IMR-90 (cell line): Measurements from ENCODE around the gene PITPNM3. TPM values are rescaled to one million over a fixed set of nuclear protein-coding genes. Genes with fewer than 3 reads are reported as not detected.

Experiments
- ATAC-seq: fragments of 200-7000 bp; cut with Tn5 transposase; 2 replicates; pipeline ENCODE4 v1.9.1; 2020; ENCODE audit warnings: low read depth, mild to moderate bottlenecking, moderate library complexity
- BruUV-seq: library from RNA; stranded (reverse); fragments of 400-500 nt; replicated peaks from 2 replicates; lab custom pipeline; 2021; lab: Mats Ljungman, UMichigan
- CTCF ChIA-PET: fragments of 300-600 bp; formaldehyde crosslinking; extraction: SDS; loops from one replicate; lab custom pipeline; 2021; ENCODE audit warnings: antibody characterized with exemption; lab: Yijun Ruan, JAX
- POLR2A ChIA-PET: fragments of 300-600 bp; sonication (Branson Sonifier 250); formaldehyde crosslinking; loops from one replicate; lab custom pipeline; 2022; ENCODE audit warnings: antibody characterized with exemption; ENCODE audit not compliant: unreplicated experiment; lab: Charles Lee
- DNase-seq: peaks from one replicate; pipeline ENCODE4 v3.0.0; 2013
- H2AFZ ChIP-seq: replicated peaks from 2 replicates; pipeline ENCODE3; 2013; ENCODE audit warnings: low read length, mild to moderate bottlenecking; ENCODE audit not compliant: poor library complexity
- H2AK5ac ChIP-seq: 2 replicates; pipeline ENCODE4 v1.6.1; 2013; ENCODE audit warnings: low read depth, low read length, inconsistent platforms
- H2AK9ac ChIP-seq: replicated peaks from 2 replicates; pipeline ENCODE3; 2013; ENCODE audit warnings: mild to moderate bottlenecking, low read depth, low read length, moderate library complexity; ENCODE audit not compliant: poor library complexity
- H2BK120ac ChIP-seq: 2 replicates; pipeline ENCODE4 v1.6.1; 2013; ENCODE audit warnings: low read depth, low read length, inconsistent platforms
- H2BK15ac ChIP-seq: 3 replicates; pipeline ENCODE4 v1.6.1; 2013; ENCODE audit warnings: low read depth, low read length, inconsistent platforms
- H2BK20ac ChIP-seq: 2 replicates; pipeline ENCODE4 v1.6.1; 2013; ENCODE audit warnings: low read depth, mild to moderate bottlenecking, inconsistent platforms, low read length, moderate library complexity
- H2BK5ac ChIP-seq: 2 replicates; pipeline ENCODE4 v1.6.1; 2013; ENCODE audit warnings: mild to moderate bottlenecking, low read depth, low read length, inconsistent platforms; ENCODE audit not compliant: poor library complexity, severe bottlenecking
- H3K14ac ChIP-seq: replicated peaks from 2 replicates; pipeline ENCODE4 v1.6.1; 2013; ENCODE audit warnings: low read depth, low read length, inconsistent platforms
- H3K18ac ChIP-seq: 2 replicates; pipeline ENCODE4 v1.6.1; 2013; ENCODE audit warnings: low read depth, low read length, control low read depth
- H3K23ac ChIP-seq: 2 replicates; pipeline ENCODE4 v1.6.1; 2013; ENCODE audit warnings: low read depth, low read length, inconsistent platforms
- H3K27ac ChIP-seq: 2 replicates; pipeline ENCODE4 v1.5.1; 2013; ENCODE audit warnings: mild to moderate bottlenecking, control low read depth, low read length; ENCODE audit not compliant: insufficient read depth
- H3K27me3 ChIP-seq: 2 replicates; pipeline ENCODE4 v1.6.1; 2013; ENCODE audit warnings: low read length; ENCODE audit not compliant: control insufficient read depth, insufficient read depth
- H3K36me3 ChIP-seq: 2 replicates; pipeline ENCODE4 v1.6.1; 2013; ENCODE audit warnings: low read length, mixed read lengths; ENCODE audit not compliant: control insufficient read depth, insufficient read depth
- H3K4ac ChIP-seq: 2 replicates; pipeline ENCODE4 v1.6.1; 2013; ENCODE audit warnings: low read depth, low read length, inconsistent platforms
- H3K4me1 ChIP-seq: 2 replicates; pipeline ENCODE4 v1.6.1; 2013; ENCODE audit warnings: low read length, mixed read lengths; ENCODE audit not compliant: control insufficient read depth, insufficient read depth
- H3K4me2 ChIP-seq: 2 replicates; pipeline ENCODE4 v1.6.1; 2013; ENCODE audit warnings: low read depth, mild to moderate bottlenecking, control low read depth, low read length, moderate library complexity
- H3K4me3 ChIP-seq: 2 replicates; pipeline ENCODE4 v1.5.1; 2013; ENCODE audit warnings: low read depth, mild to moderate bottlenecking, control low read depth, low read length, moderate library complexity; ENCODE audit not compliant: insufficient read depth
- H3K56ac ChIP-seq: 2 replicates; pipeline ENCODE4 v1.6.1; 2013; ENCODE audit warnings: low read length, inconsistent platforms; ENCODE audit not compliant: insufficient read depth; ENCODE audit errors: extremely low read depth
- H3K79me1 ChIP-seq, 2 experiments: 2 replicates each; pipeline ENCODE4 v1.6.1; 2013; ENCODE audit warnings: low read length in 2 of 2, inconsistent platforms in 1 of 2, low read depth in 1 of 2
- H3K9ac ChIP-seq: 2 replicates; pipeline ENCODE4 v1.6.1; 2013; ENCODE audit warnings: low read depth, low read length, control low read depth
- H3K9me1 ChIP-seq: 2 replicates; pipeline ENCODE4 v1.6.1; 2013; ENCODE audit warnings: low read length, inconsistent platforms; ENCODE audit not compliant: insufficient read depth
- H3K9me3 ChIP-seq: 2 replicates; pipeline ENCODE4 v1.6.1; 2013; ENCODE audit warnings: low read length; ENCODE audit not compliant: control insufficient read depth, insufficient read depth
- H4K20me1 ChIP-seq: 2 replicates; pipeline ENCODE4 v1.6.1; 2013; ENCODE audit warnings: low read length, inconsistent platforms; ENCODE audit not compliant: insufficient read depth
- H4K5ac ChIP-seq: 2 replicates; pipeline ENCODE4 v1.6.1; 2013; ENCODE audit warnings: mild to moderate bottlenecking, low read depth, low read length, control low read depth
- H4K8ac ChIP-seq, 2 experiments: 2 replicates each; pipeline ENCODE4 v1.6.1; 2013; ENCODE audit warnings: low read depth in 2 of 2, low read length in 2 of 2, control low read depth in 1 of 2, inconsistent platforms in 1 of 2
- H4K91ac ChIP-seq: 2 replicates; pipeline ENCODE4 v1.6.1; 2013; ENCODE audit warnings: low read depth, low read length, inconsistent platforms; ENCODE audit not compliant: insufficient read depth
- BHLHE40 ChIP-seq: fragments of 150-350 bp; IDR thresholded peaks from 2 replicates; pipeline ENCODE4 v1.6.1; 2016; ENCODE audit warnings: mild to moderate bottlenecking, low read depth, low read length
- CEBPB ChIP-seq: IDR thresholded peaks from 2 replicates; pipeline ENCODE4 v1.6.1; 2012; ENCODE audit warnings: low read depth, low read length, improper control_type of control experiment
- CHD1 ChIP-seq: IDR thresholded peaks from 2 replicates; pipeline ENCODE4 v1.6.1; 2012; ENCODE audit warnings: low read depth, low read length, improper control_type of control experiment
- CTCF ChIP-seq: conservative IDR thresholded peaks from 2 replicates; pipeline ENCODE4 v1.5.1; 2012; ENCODE audit warnings: mild to moderate bottlenecking, low read depth, low read length, improper control_type of control experiment
- ELK1 ChIP-seq: fragments of 150-350 bp; IDR thresholded peaks from 2 replicates; pipeline ENCODE4 v1.6.1; 2016; ENCODE audit warnings: low read depth, mild to moderate bottlenecking, low read length, moderate library complexity, borderline replicate concordance
- MAFK ChIP-seq: IDR thresholded peaks from 2 replicates; pipeline ENCODE4 v1.6.1; 2012; ENCODE audit warnings: low read depth, low read length, improper control_type of control experiment
- MAZ ChIP-seq: IDR thresholded peaks from 2 replicates; pipeline ENCODE4 v1.6.1; 2012; ENCODE audit warnings: low read depth, mild to moderate bottlenecking, low read length, improper control_type of control experiment, moderate library complexity, borderline replicate concordance
- MXI1 ChIP-seq: IDR thresholded peaks from 2 replicates; pipeline ENCODE4 v1.6.1; 2012; ENCODE audit warnings: low read depth, mild to moderate bottlenecking, low read length, moderate library complexity, borderline replicate concordance
- NFE2L2 ChIP-seq: fragments of 150-350 bp; IDR thresholded peaks from 2 replicates; pipeline ENCODE4 v1.6.1; 2016; ENCODE audit warnings: low read depth, mild to moderate bottlenecking, low read length
- POLR2A ChIP-seq: IDR thresholded peaks from 2 replicates; pipeline ENCODE4 v1.6.1; 2012; ENCODE audit warnings: mild to moderate bottlenecking, low read depth, low read length
- RAD21 ChIP-seq: IDR thresholded peaks from 2 replicates; pipeline ENCODE4 v1.6.1; 2012; ENCODE audit warnings: low read length, improper control_type of control experiment
- RCOR1 ChIP-seq: IDR thresholded peaks from 2 replicates; pipeline ENCODE4 v1.6.1; 2012; ENCODE audit warnings: mild to moderate bottlenecking, low read length, improper control_type of control experiment; ENCODE audit not compliant: insufficient replicate concordance
- RFX5 ChIP-seq: IDR thresholded peaks from 2 replicates; pipeline ENCODE4 v1.8.0; 2012; ENCODE audit warnings: low read depth, mild to moderate bottlenecking, low read length, moderate library complexity
- SMC3 ChIP-seq: fragments of 150-350 bp; IDR thresholded peaks from 2 replicates; pipeline ENCODE4 v1.6.1; 2016; ENCODE audit warnings: low read depth, mild to moderate bottlenecking, antibody characterized with exemption, low read length, moderate library complexity
- USF2 ChIP-seq: fragments of 150-350 bp; IDR thresholded peaks from 2 replicates; pipeline ENCODE4 v1.6.1; 2017; ENCODE audit warnings: mild to moderate bottlenecking, antibody characterized with exemption, low read length, low read depth
- WGBS, 2 experiments: methylation state at CpG; one replicate each; pipeline versions ENCODE4 v1.1.5 to v1.1.7; 2013; ENCODE audit warnings: missing lambda C conversion rate in 2 of 2; ENCODE audit not compliant: insufficient read length in 1 of 2; ENCODE audit errors: extremely low coverage in 2 of 2; 5-methylcytosine and 5-hydroxymethylcytosine counted together
- dilution Hi-C: fragments of 300-500 bp; cut with HindIII; formaldehyde crosslinking; loops from one replicate; pipeline ENCODE4 v1.14.3; 2018; ENCODE audit warnings: low sequenced_read_pairs; ENCODE audit not compliant: unreplicated experiment
- in situ Hi-C: fragments of 300-500 bp; cut with MboI; formaldehyde crosslinking; loops from 3 replicates; pipeline ENCODE4 v1.14.3; 2019; ENCODE audit warnings: low sequenced_read_pairs, inconsistent platforms, mixed read lengths
- intact Hi-C: fragments of 100-400 bp; cut with micrococcal nuclease; formaldehyde crosslinking; loops from 2 replicates; pipeline ENCODE4 v1.10.0; 2022
- polyA plus RNA-seq, 3 experiments: library from polyadenylated mRNA; depleted of rRNA; stranded (reverse); fragments of >200 nt; gene quantifications; 2 replicates each; pipeline ENCODE4 v1.2.3, GENCODE V29; 2012; ENCODE audit warnings: low replicate concordance in 1 of 3
- total RNA-seq: library from RNA; depleted of rRNA; stranded (reverse); fragments of >200 nt; gene quantifications from 2 replicates; pipeline ENCODE4 v1.2.3, GENCODE V29; 2012

Gene PITPNM3
- total and polyA plus RNA-seq, 2 of the 4 experiments (the other 2 are of a cell fraction): 0.54 to 1.7 TPM

DNA sequence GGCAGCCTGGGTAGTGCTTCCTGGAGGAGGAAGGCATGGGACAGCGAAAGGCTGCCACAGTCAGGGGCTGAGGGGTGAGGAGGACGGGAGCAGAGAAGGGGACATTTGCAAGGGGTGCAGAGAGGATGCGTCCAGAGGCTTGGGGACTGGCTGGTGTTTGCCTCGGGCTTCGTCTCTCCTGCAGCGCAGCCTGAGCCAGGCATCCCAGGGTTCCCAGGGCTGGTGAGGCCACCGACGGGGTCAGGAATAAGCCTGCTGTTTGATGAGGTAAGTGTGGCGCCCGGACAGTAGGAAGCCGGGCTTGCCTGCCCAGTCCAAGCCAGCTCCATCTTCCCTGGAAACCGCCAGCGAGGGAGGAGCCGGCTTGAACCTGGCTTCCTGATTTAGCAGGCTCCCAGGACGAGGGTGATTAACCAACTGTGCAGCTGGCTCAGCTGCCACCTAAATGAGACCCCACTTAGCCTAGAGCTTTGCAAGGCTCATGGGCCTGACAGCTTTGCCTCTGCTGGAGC is 47.8 kb downstream of the PITPNM3 start:
- DNase-seq: no peak
- ChIA-PET CTCF (interaction anchor here (0.6 kb wide), 1 partner anchor 1179 kb away, joined by 4 read pairs; no protein-coding TSS in a partner anchor), POLR2A (no interaction called here)
- H3K14ac ChIP-seq: no peak overlapping the region
- H3K79me1 ChIP-seq: no peaks in the 10 kb centered on the region
- no peak overlapping the region for H3K4me2 ChIP-seq
- dilution Hi-C loops: no loop called here
- peak overlapping the region; percentile 21 for H2AK9ac ChIP-seq
- no peak overlapping the region for H4K5ac ChIP-seq
- H3K36me3 ChIP-seq: no peaks in the 10 kb centered on the region
- H2BK5ac ChIP-seq: peak overlapping the region; percentile 27
- peak overlapping the region; percentile 59 for H2BK120ac ChIP-seq
- 71% methylated on average over 8 of the region's 15 CpGs; no CpG with 5 or more reads in 1 of the 2 experiments for WGBS, 2 experiments
- H2AK5ac ChIP-seq: peak overlapping the region; percentile 61
- peak overlapping the region; percentile 4; the same call in 1 of the 2 replicates for H2BK20ac ChIP-seq
- H3K23ac ChIP-seq: no peak overlapping the region
- peak overlapping the region; percentile 37; the same call in 1 of the 3 replicates for H2BK15ac ChIP-seq
- peaks cover 34% of the 10 kb centered on the region for H3K4me1 ChIP-seq
- no peak overlapping the region for H3K27ac ChIP-seq
- H3K4ac ChIP-seq: peak overlapping the region; percentile 62; the same call in 1 of the 2 replicates
- peaks cover 31% of the 10 kb centered on the region for H3K9me1 ChIP-seq
- H3K27me3 ChIP-seq: no peaks in the 10 kb centered on the region
- TF ChIP-seq CEBPB (no peak), MAFK (no peak), CTCF (no peak), RFX5 (no peak), MXI1 (no peak), MAZ (no peak), SMC3 (no peak), RAD21 (no peak), CHD1 (no peak), POLR2A (no peak), NFE2L2 (no peak), ELK1 (no peak), RCOR1 (no peak), USF2 (no peak), BHLHE40 (no peak)
- no peak for ATAC-seq
- H4K8ac ChIP-seq: peak overlapping the region; percentile 26 to 42; a peak in 3 of 4 replicates
- no peaks in the 10 kb centered on the region for H4K20me1 ChIP-seq
- no TSS peak for BruUV-seq
- H4K91ac ChIP-seq: peak overlapping the region; percentile 61
- H3K18ac ChIP-seq: no peak overlapping the region
- H3K9me3 ChIP-seq: no peaks in the 10 kb centered on the region
- H3K4me3 ChIP-seq: no peak overlapping the region
- 0 out of 2 replicates have a peak overlapping the region, but pooled peaks have one; percentile 40 for H3K56ac ChIP-seq
- H3K9ac ChIP-seq: no peak overlapping the region
- in situ Hi-C loops: no loop called here
- no peak overlapping the region for H2AFZ ChIP-seq
- intact Hi-C loops: no loop called here
